Endothelial cell of umbilical vein (primary cell): ENCODE results near the gene IL3RA. TPM values are rescaled to one million over a fixed set of nuclear protein-coding genes. Genes with fewer than 3 reads are reported as not detected.
"Not testable (repeated sequence)": the region's sequence is repeated elsewhere in the genome, so short reads cannot be mapped to it uniquely, and the experiment has no call there.

Experiments
- BruUV-seq: library from RNA; stranded (reverse); fragments of 400-500 nt; replicated peaks from 2 replicates; lab custom pipeline; 2021; lab: Mats Ljungman, UMichigan
- CTCF ChIA-PET: fragments of 300-600, 350-600 bp; sonication (Branson Sonifier 250); formaldehyde crosslinking; loops from one replicate; lab custom pipeline; 2021; ENCODE audit warnings: antibody characterized with exemption, inconsistent platforms; lab: Charles Lee
- POLR2A ChIA-PET: fragments of 300-600, 350-600 bp; sonication (Branson Sonifier 250); formaldehyde crosslinking; loops from one replicate; lab custom pipeline; 2021; ENCODE audit warnings: antibody characterized with exemption, inconsistent platforms; lab: Charles Lee
- DNase-seq: peaks from one replicate; pipeline ENCODE4 v3.0.0-alpha.2; 2011; ENCODE audit warnings: low read depth, low spot score
- FAIRE-seq: peaks from 2 replicates; lab custom pipeline; 2011; peaks lifted over from hg19 to GRCh38; lab: Jason Lieb, UNC
- H2AFZ ChIP-seq: 2 replicates; pipeline ENCODE4 v1.6.0; 2012; ENCODE audit warnings: low read depth, low read length, control low read depth, inconsistent platforms
- H3K27ac ChIP-seq: 2 replicates; pipeline ENCODE4 v1.5.1; 2011; ENCODE audit warnings: low read depth, mild to moderate bottlenecking, control low read depth, low read length, moderate library complexity; ENCODE audit not compliant: insufficient read depth
- H3K27me3 ChIP-seq, 2 experiments: 2 replicates each; pipeline versions ENCODE4 v1.6.0 to v1.6.1; 2011; ENCODE audit warnings: low read length in 2 of 2, mixed read lengths in 1 of 2; ENCODE audit not compliant: control insufficient read depth in 2 of 2, insufficient read depth in 2 of 2
- H3K36me3 ChIP-seq, 2 experiments: 2 replicates in 1 of 2; 3 replicates in 1 of 2; pipeline ENCODE4 v1.5.1; 2011; ENCODE audit warnings: low read length in 2 of 2, mild to moderate bottlenecking in 1 of 2, moderate library complexity in 1 of 2; ENCODE audit not compliant: control insufficient read depth in 2 of 2, insufficient read depth in 2 of 2; ENCODE audit errors: extremely low read depth in 1 of 2
- H3K4me1 ChIP-seq: 3 replicates; pipeline ENCODE4 v1.5.1; 2011; ENCODE audit warnings: mild to moderate bottlenecking, low read length; ENCODE audit not compliant: control insufficient read depth, insufficient read depth; ENCODE audit errors: extremely low read depth
- H3K4me2 ChIP-seq: 2 replicates; pipeline ENCODE4 v1.6.1; 2011; ENCODE audit warnings: low read length, control low read depth, mixed read lengths; ENCODE audit not compliant: insufficient read depth
- H3K4me3 ChIP-seq, 3 experiments: fragments of 200-600 bp in 1 of 3; sonication (generic), shearing (Covaris generic) in 1 of 3; replicated peaks in 1 of 3; 2 replicates each; pipeline ENCODE4 v1.5.1; 2011 to 2016; ENCODE audit warnings: control low read depth in 3 of 3, low read length in 3 of 3, mild to moderate bottlenecking in 2 of 3, inconsistent platforms in 1 of 3, low read depth in 1 of 3, moderate library complexity in 1 of 3; ENCODE audit not compliant: insufficient read depth in 1 of 3
- H3K79me2 ChIP-seq: 2 replicates; pipeline ENCODE4 v1.6.0; 2012; ENCODE audit warnings: low read length, inconsistent platforms; ENCODE audit not compliant: control insufficient read depth, insufficient read depth
- H3K9ac ChIP-seq: replicated peaks from 2 replicates; pipeline ENCODE3; 2011; ENCODE audit warnings: low read length, control low read depth; ENCODE audit not compliant: insufficient read depth; ENCODE audit errors: extremely low read depth
- H3K9me1 ChIP-seq: replicated peaks from 3 replicates; pipeline ENCODE4 v1.6.0; 2011; ENCODE audit warnings: mild to moderate bottlenecking, low read length; ENCODE audit not compliant: control insufficient read depth, insufficient read depth; ENCODE audit errors: extremely low read depth
- H3K9me3 ChIP-seq: replicated peaks from 2 replicates; pipeline ENCODE4 v1.5.1; 2012; ENCODE audit warnings: low read length, inconsistent platforms; ENCODE audit not compliant: control insufficient read depth, insufficient read depth
- H4K20me1 ChIP-seq: replicated peaks from 2 replicates; pipeline ENCODE3; 2011; ENCODE audit warnings: mild to moderate bottlenecking, low read length; ENCODE audit not compliant: control insufficient read depth, insufficient read depth; ENCODE audit errors: extremely low read depth
- GATA2 ChIP-seq: IDR thresholded peaks from 2 replicates; pipeline ENCODE4 v1.7.0; 2011; ENCODE audit warnings: low read depth, mild to moderate bottlenecking, moderate library complexity, mixed read lengths, low read length; ENCODE audit not compliant: insufficient read length, insufficient read depth
- JUN ChIP-seq: IDR thresholded peaks from 2 replicates; pipeline ENCODE4 v1.6.1; 2011; ENCODE audit warnings: borderline replicate concordance, low read depth; ENCODE audit not compliant: insufficient read length, insufficient read depth
- MYC ChIP-seq: IDR thresholded peaks from one replicate; pipeline ENCODE4 v1.6.1; 2011; ENCODE audit warnings: mild to moderate bottlenecking, low read depth, low read length
- POLR2A ChIP-seq: IDR thresholded peaks from 2 replicates; pipeline ENCODE4 v1.6.1; 2012; ENCODE audit warnings: low read depth, mild to moderate bottlenecking, control low read depth, low read length
- POLR2AphosphoS5 ChIP-seq: IDR thresholded peaks from 2 replicates; pipeline ENCODE4 v1.6.1; 2012; ENCODE audit warnings: low read depth, mild to moderate bottlenecking, control low read depth, low read length, moderate library complexity; ENCODE audit not compliant: insufficient read depth
- dilution Hi-C: fragments of 300-500 bp; cut with MboI; formaldehyde crosslinking; loops from one replicate; pipeline ENCODE4 v1.15.0; 2019; ENCODE audit warnings: low sequenced_read_pairs; ENCODE audit not compliant: extremely low pct_ligation_motif_present
- intact Hi-C: fragments of 100-400 bp; cut with micrococcal nuclease; formaldehyde crosslinking; loops from one replicate; pipeline ENCODE4 v1.10.0; 2022
- polyA plus RNA-seq, 4 experiments: library from polyadenylated mRNA; depleted of rRNA in 3 of 4; stranded (reverse) in 3 of 4; unstranded in 1 of 4; fragments of >200 nt; gene quantifications; 2 replicates each; pipeline versions ENCODE4 v1.2.1 to v1.2.3, GENCODE V29; 2011 to 2012; ENCODE audit warnings: missing spikeins in 1 of 4
- total RNA-seq: library from RNA; stranded (reverse); gene quantifications from 2 replicates; pipeline ENCODE4 v1.2.3, GENCODE V29; 2021
- TF ChIP-seq, protein P1 (sequence below), 2 donors: IDR thresholded peaks; 1 replicate in 1 of 2; 2 replicates in 1 of 2; pipeline ENCODE4 v1.5.1; 2011; ENCODE audit warnings: low read length in 2 of 2, mild to moderate bottlenecking in 2 of 2, moderate library complexity in 2 of 2, control low read depth in 1 of 2, inconsistent platforms in 1 of 2, low read depth in 1 of 2; ENCODE audit not compliant: insufficient read depth in 1 of 2; ENCODE audit errors: extremely low read depth in 1 of 2

The IL3RA gene
- total and polyA plus RNA-seq, 2 donors (not counting 3 experiments of a cell fraction or from before 2014, with no cell fraction given): 28.9 to 35.1 TPM

- dilution Hi-C loops: no loop called here
- Histone ChIP-seq H4K20me1 (no peaks in the 10 kb centered on the region), H3K4me3 (no peak overlapping the region), H3K27ac (no peak overlapping the region), H3K4me1 (no peaks in the 10 kb centered on the region), H3K36me3 (no peaks in the 10 kb centered on the region), H3K9me1 (no peaks in the 10 kb centered on the region), H3K9me3 (peaks cover 2% of the 10 kb centered on the region), H3K27me3 (no peaks in the 10 kb centered on the region), H2AFZ (no peak overlapping the region), H3K4me2 (no peak overlapping the region), H3K9ac (no peak overlapping the region), H3K79me2 (no peaks in the 10 kb centered on the region)
- intact Hi-C loops: no loop called here
- FAIRE-seq (no peak), DNase-seq (no peak)
- BruUV-seq: no TSS peak
- POLR2A ChIA-PET: no interaction called here
- TF ChIP-seq, protein P1, sequence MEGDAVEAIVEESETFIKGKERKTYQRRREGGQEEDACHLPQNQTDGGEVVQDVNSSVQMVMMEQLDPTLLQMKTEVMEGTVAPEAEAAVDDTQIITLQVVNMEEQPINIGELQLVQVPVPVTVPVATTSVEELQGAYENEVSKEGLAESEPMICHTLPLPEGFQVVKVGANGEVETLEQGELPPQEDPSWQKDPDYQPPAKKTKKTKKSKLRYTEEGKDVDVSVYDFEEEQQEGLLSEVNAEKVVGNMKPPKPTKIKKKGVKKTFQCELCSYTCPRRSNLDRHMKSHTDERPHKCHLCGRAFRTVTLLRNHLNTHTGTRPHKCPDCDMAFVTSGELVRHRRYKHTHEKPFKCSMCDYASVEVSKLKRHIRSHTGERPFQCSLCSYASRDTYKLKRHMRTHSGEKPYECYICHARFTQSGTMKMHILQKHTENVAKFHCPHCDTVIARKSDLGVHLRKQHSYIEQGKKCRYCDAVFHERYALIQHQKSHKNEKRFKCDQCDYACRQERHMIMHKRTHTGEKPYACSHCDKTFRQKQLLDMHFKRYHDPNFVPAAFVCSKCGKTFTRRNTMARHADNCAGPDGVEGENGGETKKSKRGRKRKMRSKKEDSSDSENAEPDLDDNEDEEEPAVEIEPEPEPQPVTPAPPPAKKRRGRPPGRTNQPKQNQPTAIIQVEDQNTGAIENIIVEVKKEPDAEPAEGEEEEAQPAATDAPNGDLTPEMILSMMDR (IDR thresholded peaks at IDR 0.05; ENCODE audit: extremely low read depth in 1 of 2, insufficient read depth in 1 of 2, low read depth in 1 of 2, low read length in 2 of 2): no peak
- TF ChIP-seq GATA2 (no peak), JUN (no peak), POLR2A (no peak), MYC (no peak), POLR2AphosphoS5 (no peak)
- CTCF ChIA-PET: no interaction called here
Measured at GRCh38 chrX:1308476-1308875, 28.1 kb upstream of the IL3RA start.

DNA sequence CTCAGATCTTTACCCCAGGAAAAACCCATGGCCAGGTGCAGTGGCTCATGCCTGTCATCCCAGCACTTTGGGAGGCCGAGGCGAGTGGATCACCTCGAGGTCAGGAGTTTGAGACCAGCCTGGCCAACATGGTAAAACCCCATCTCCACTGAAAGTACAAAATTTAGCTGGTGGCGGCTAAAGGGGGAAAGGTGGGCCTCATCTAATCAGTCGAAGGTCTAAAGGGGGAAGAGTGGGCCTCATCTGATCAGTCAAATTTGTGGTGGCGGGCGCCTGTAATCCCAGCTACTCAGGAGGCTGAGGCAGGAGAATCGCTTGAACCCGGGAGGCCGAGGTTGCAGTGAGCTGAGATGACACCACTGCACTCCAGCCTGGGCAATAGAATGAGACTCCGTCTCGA, 27.7 kb upstream of the IL3RA start:
- H2AFZ ChIP-seq, H3K4me3 ChIP-seq, H3K79me2 ChIP-seq, H3K4me1 ChIP-seq, FAIRE-seq, H4K20me1 ChIP-seq, BruUV-seq, DNase-seq, H3K4me2 ChIP-seq, dilution Hi-C loops, H3K27ac ChIP-seq, H3K27me3 ChIP-seq, H3K9ac ChIP-seq, H3K9me1 ChIP-seq, H3K9me3 ChIP-seq, intact Hi-C loops, H3K36me3 ChIP-seq, CTCF ChIA-PET, POLR2A ChIA-PET: not testable (repeated sequence)
